ENCODE results near the gene FADS3. TPM values are rescaled to one million over a fixed set of nuclear protein-coding genes. Genes with fewer than 3 reads are reported as not detected.

The FADS3 gene
- total RNA-seq, 2 donors from 2014 or later: 8.8 to 11.4 TPM

GRCh38 chr11:61874853-61875252 lies 16.5 kb downstream of the FADS3 start:
- no peak for ATAC-seq

GRCh38 chr11:61874377-61874809 lies 17.0 kb downstream of the FADS3 start:
- H3K9me3 Mint-ChIP-seq: no peaks in the 10 kb centered on the region
- no peaks in the 10 kb centered on the region for H3K36me3 Mint-ChIP-seq
- no peak for DNase-seq (ENCODE audit: low spot score in 2 of 2)
- ATAC-seq: no peak
- no peak overlapping the region for H3K27ac Mint-ChIP-seq

More at GRCh38 chr11:61874853-61875252, 16.5 kb downstream of the FADS3 start:
- H3K9me3 Mint-ChIP-seq: no peaks in the 10 kb centered on the region
- no peak overlapping the region for H3K27ac Mint-ChIP-seq
- H3K36me3 Mint-ChIP-seq: no peaks in the 10 kb centered on the region
- no peak for DNase-seq (ENCODE audit: low spot score in 2 of 2)

GRCh38 chr11:61873588-61874376 lies 17.6 kb downstream of the FADS3 start:
- no peaks in the 10 kb centered on the region for H3K9me3 Mint-ChIP-seq
- H3K36me3 Mint-ChIP-seq: no peaks in the 10 kb centered on the region
- H3K27ac Mint-ChIP-seq: no peak overlapping the region
- ATAC-seq (no peak), DNase-seq (ENCODE audit: low spot score in 2 of 2) (no peak)

- ATAC-seq: no peak
- no peak for DNase-seq (ENCODE audit: low spot score in 2 of 2)
- Mint-ChIP-seq H3K36me3 (no peaks in the 10 kb centered on the region), H3K9me3 (no peaks in the 10 kb centered on the region), H3K27ac (no peak overlapping the region)
Measured at GRCh38 chr11:61872935-61873565, 18.3 kb downstream of the FADS3 start.

- ATAC-seq (peak; percentile 91 to 94), DNase-seq (ENCODE audit: low spot score in 2 of 2) (peak in 1 of 2 donors; percentile 80)
- Mint-ChIP-seq H3K36me3 (no peaks in the 10 kb centered on the region), H3K27ac (peak overlapping the region in 1 of 2 donors; percentile 33), H3K9me3 (no peaks in the 10 kb centered on the region)
Measured at GRCh38 chr11:61871158-61871597, 20.2 kb downstream of the FADS3 start.

GRCh38 chr11:61870541-61871031 lies 20.8 kb downstream of the FADS3 start:
- Mint-ChIP-seq H3K9me3 (no peaks in the 10 kb centered on the region), H3K27ac (peak overlapping the region in 1 of 2 donors; percentile 33), H3K36me3 (no peaks in the 10 kb centered on the region)
- DNase-seq (ENCODE audit: low spot score in 2 of 2): no peak
- ATAC-seq: no peak

GRCh38 chr11:61869708-61870451 lies 21.5 kb downstream of the FADS3 start:
- peak overlapping the region in 1 of 2 donors; percentile 16 for H3K27ac Mint-ChIP-seq
- no peaks in the 10 kb centered on the region for H3K9me3 Mint-ChIP-seq
- no peaks in the 10 kb centered on the region for H3K36me3 Mint-ChIP-seq
- DNase-seq (ENCODE audit: low spot score in 2 of 2) (no peak), ATAC-seq (no peak)

GRCh38 chr11:61869429-61869707 lies 22.0 kb downstream of the FADS3 start:
- Mint-ChIP-seq H3K9me3 (no peaks in the 10 kb centered on the region), H3K27ac (peak overlapping the region in 1 of 2 donors; percentile 16), H3K36me3 (no peaks in the 10 kb centered on the region)
- no peak for ATAC-seq
- no peak for DNase-seq (ENCODE audit: low spot score in 2 of 2)

- no peaks in the 10 kb centered on the region for H3K9me3 Mint-ChIP-seq
- no peaks in the 10 kb centered on the region for H3K36me3 Mint-ChIP-seq
- ATAC-seq (no peak), DNase-seq (ENCODE audit: low spot score in 2 of 2) (no peak)
- H3K27ac Mint-ChIP-seq: no peak overlapping the region
Measured at GRCh38 chr11:61868571-61869428, 22.5 kb downstream of the FADS3 start.

- DNase-seq (ENCODE audit: low spot score in 2 of 2) (no peak), ATAC-seq (no peak)
- no peak overlapping the region for H3K27ac Mint-ChIP-seq
- H3K36me3 Mint-ChIP-seq: no peaks in the 10 kb centered on the region
- no peaks in the 10 kb centered on the region for H3K9me3 Mint-ChIP-seq
Measured at GRCh38 chr11:61866958-61867343, 24.4 kb downstream of the FADS3 start.

GRCh38 chr11:61866231-61866957 lies 25.0 kb downstream of the FADS3 start:
- peak overlapping the region in 1 of 2 donors; percentile 42 for H3K27ac Mint-ChIP-seq

GRCh38 chr11:61864814-61865775 lies 26.2 kb downstream of the FADS3 start:
- Mint-ChIP-seq H3K27ac (peak overlapping the region in 1 of 2 donors; percentile 42), H3K9me3 (no peaks in the 10 kb centered on the region), H3K36me3 (no peaks in the 10 kb centered on the region)
- DNase-seq (ENCODE audit: low spot score in 2 of 2) (no peak), ATAC-seq (no peak)

More at GRCh38 chr11:61866231-61866957, 25.0 kb downstream of the FADS3 start:
- H3K36me3 Mint-ChIP-seq: no peaks in the 10 kb centered on the region
- no peaks in the 10 kb centered on the region for H3K9me3 Mint-ChIP-seq
- ATAC-seq (no peak), DNase-seq (ENCODE audit: low spot score in 2 of 2) (no peak)

GRCh38 chr11:61863548-61864081 lies 27.7 kb downstream of the FADS3 start:
- H3K27ac Mint-ChIP-seq: no peak overlapping the region
- no peak for ATAC-seq
- DNase-seq (ENCODE audit: low spot score in 2 of 2): no peak
- H3K36me3 Mint-ChIP-seq: no peaks in the 10 kb centered on the region
- H3K9me3 Mint-ChIP-seq: no peaks in the 10 kb centered on the region

GRCh38 chr11:61862714-61863547 lies 28.4 kb downstream of the FADS3 start:
- Mint-ChIP-seq H3K36me3 (no peaks in the 10 kb centered on the region), H3K9me3 (no peaks in the 10 kb centered on the region), H3K27ac (no peak overlapping the region)
- ATAC-seq: no peak
- DNase-seq (ENCODE audit: low spot score in 2 of 2): no peak
